HG03025 (cell line): Measurements from ENCODE around the gene CELF5.
"Not testable (repeated sequence)": the region's sequence is repeated elsewhere in the genome, so short reads cannot be mapped to it uniquely, and the experiment has no call there.

Source experiments
- ATAC-seq: cut with Tn5 transposase; IDR thresholded peaks from one replicate; pipeline ENCODE4 v1.9.1; 2021; ENCODE audit warnings: mild to moderate bottlenecking, moderate library complexity; ENCODE audit not compliant: unreplicated experiment, low FRiP score

Gene CELF5

GRCh38 chr19:3336680-3337523 is 112.4 kb downstream of the CELF5 start:
- ATAC-seq: no peak

GRCh38 chr19:3338541-3339181 is 114.2 kb downstream of the CELF5 start:
- no peak for ATAC-seq

GRCh38 chr19:3340340-3340739 is 115.9 kb downstream of the CELF5 start:
- no peak for ATAC-seq

GRCh38 chr19:3342246-3342645 is 117.8 kb downstream of the CELF5 start:
- no peak for ATAC-seq

- not testable (repeated sequence) for ATAC-seq
These were observed 118.5 kb downstream of the CELF5 start for GRCh38 chr19:3342962-3343361.

GRCh38 chr19:3343619-3344502 is 119.4 kb downstream of the CELF5 start:
- no peak for ATAC-seq

GRCh38 chr19:3344608-3345598 is 120.4 kb downstream of the CELF5 start:
- no peak for ATAC-seq

GRCh38 chr19:3345850-3346460 is 121.5 kb downstream of the CELF5 start:
- ATAC-seq: no peak
